T-helper 9 cell (primary cell): ENCODE results near the gene TMEM255A.

Source experiments
- DNase-seq: peaks from one replicate; pipeline ENCODE4 v3.0.0-alpha.2; 2020

The TMEM255A gene

DNA sequence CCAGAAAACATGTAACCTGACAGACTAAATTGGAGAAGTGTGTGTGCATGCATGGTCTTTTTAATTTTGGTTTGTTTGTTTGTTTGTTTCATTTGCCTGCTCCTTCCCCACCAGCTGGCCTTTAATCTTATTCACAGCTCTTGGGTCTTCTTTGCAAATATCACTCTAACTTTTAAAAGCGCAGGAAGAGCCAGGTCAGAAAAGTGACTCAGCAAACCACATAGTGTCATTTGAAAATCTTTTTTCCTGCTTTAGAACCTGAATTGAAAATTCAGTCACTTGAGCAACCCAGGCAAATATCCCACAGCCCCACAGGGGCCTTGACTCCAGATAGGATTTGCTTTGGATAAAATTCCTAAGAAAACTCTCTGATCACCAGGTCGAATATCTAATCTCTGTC lies 4.6 kb downstream of the TMEM255A start:
- DNase-seq, result no peak

DNA sequence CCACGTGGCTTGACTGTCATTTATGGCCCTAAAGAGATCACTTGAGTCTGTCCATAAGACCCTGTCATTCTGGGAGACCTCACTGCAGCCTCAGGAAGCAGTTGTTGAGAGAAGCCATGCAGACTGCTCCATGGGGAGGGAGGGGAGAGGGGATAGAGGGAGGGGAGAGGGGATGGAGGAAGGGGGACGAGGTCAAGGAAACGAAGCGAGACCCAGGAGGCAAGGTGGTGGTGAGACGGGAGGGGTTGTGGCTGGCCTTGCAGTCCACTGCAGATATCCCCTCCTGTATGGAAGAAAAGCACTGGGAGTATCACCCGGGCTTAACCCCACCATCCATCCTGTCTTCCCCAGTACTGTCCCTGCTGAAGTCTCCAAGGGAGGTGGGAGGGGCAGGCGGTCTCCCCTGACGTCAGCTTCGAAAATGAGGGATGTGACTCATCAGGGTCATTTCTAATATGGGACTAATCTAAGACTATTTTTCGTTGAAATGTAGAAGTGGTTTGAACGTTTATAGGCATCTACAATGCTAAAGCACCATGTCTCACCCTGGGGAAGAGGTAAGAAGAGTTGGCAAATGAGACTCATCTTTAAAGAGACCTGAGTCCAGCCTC lies 5.6 kb downstream of the TMEM255A start:
- DNase-seq, result no peak

DNA sequence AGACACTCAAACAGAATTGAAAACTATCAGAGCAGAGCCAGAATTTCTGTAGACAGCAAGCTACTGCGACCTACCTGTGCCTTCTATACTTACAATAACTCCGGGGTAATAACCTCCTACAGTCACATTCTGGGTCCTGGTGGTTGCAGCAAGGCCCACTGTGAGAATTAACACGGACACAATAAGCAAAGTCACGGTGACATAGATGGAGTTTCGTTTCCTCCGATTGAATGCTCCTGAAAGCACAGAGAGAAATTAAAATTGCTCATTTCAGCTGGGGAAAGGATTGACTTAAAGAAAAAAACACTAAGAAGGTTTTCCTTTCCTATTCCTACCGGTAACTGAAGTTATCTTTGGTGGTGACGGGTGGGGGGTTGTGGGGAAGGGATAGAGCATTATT lies 7.0 kb downstream of the TMEM255A start:
- DNase-seq, result no peak

DNA sequence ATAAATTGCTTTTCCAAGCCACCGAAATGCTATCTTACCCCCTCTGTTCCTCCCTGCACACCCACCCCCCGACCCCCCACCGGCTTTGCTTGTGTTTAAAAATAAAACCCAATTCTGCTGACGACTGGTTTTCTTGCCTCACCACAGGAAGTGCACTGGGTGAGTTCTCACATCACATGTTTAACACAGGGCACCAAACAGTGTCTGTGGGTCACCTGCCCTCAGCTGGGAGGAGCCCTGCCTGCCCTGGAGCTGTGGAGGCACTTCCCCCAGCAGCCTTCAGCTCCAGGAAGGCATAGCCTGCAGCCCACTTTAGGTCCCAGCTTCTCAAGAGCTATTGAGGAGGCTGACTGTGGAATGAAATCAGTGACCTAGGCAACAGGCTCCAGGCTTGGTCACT lies 8.8 kb downstream of the TMEM255A start:
- no peak for DNase-seq

DNA sequence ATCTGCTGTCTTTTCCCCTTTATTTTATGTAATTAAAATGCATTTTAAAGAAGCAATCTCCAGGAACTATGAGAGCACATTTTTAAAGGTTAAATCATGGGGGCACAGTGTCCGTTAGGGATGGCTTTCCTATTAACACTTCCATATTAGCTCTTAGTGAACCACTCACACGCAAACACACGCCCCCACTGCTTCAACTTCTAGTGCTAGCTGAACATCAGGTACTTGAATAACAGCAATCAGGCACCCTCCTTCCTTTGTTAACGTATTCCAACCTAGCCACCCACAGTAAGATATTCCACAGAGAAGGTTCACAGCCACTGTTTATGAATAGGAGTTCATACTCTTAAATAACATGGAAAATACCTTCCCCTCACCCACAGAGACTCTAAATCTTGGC lies 9.3 kb downstream of the TMEM255A start:
- DNase-seq, result no peak

DNA sequence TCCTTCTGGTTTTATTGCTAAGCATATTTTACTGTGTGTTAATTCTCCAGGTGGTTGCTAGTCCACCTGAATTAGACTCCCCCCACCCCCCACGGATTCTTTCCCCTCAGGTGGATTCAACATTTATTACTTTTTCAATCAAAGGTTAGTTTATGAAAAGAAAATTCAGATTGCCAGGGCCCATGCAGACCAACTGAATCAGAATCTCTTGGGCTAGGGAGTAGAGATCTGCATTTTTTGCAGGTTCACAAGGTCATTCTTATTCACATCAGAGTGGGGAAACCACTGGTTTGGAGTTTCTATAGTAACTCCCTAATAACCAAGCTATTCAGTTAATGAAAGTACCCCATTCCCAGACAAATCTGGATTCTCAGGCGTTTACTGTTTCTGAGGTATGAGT lies 9.8 kb downstream of the TMEM255A start:
- no peak for DNase-seq

DNA sequence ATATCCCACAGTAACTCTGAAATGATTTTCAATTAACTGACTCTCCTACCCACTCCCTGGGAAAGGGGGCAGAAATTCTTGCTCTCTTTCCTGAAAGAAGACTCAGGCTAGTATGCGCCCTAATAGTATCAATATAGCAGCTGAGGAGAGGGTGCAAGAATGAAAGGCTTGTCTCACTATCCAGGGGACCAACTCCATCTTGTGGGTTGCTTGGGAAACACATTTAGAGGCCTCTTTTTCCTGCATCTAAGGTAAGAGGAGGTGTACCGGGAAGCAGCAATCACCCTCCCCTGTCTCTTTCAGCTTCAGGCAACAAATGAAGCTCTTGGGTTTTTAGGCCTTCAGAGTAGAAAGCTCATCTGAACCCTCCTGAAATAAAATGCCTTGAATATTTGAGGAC lies 11.3 kb downstream of the TMEM255A start:
- no peak for DNase-seq

DNA sequence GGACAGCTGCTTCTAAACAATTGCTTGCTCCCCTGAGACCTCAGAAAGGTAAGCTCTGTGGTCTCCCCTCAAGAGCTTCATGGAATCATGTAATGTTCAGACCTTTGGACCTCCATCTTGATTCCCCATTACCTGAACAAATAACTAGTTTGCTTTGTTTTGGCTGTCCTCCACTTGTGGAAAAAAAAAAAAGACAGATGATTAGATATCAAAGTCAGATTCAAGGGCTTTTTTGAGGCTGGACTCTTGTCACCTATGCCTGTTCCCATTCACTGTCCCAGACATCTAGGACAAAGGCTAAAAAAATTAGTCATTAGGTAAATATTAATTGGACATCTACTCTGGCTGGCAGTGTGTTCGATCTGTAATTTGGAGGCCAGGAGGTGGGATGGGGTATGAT lies 13.3 kb downstream of the TMEM255A start:
- no peak for DNase-seq

DNA sequence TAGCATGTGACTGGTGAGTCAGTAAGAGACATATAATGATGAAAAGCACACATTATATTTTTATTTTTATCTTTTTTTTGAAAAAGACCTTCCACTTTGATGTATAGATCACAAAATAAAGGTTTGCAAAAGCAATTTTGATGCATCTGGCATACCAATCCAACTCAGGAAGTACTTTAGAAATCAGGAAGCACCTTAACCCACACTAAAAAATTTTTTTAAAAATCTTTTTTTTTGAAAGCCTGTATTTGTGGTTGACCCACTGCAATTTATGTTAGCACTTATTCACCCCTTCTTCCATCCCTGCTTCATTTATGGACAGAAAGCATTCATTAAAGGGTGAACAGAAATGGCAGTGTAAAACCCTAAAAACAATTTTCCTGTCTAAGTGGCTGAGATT lies 16.6 kb downstream of the TMEM255A start:
- DNase-seq, result no peak

DNA sequence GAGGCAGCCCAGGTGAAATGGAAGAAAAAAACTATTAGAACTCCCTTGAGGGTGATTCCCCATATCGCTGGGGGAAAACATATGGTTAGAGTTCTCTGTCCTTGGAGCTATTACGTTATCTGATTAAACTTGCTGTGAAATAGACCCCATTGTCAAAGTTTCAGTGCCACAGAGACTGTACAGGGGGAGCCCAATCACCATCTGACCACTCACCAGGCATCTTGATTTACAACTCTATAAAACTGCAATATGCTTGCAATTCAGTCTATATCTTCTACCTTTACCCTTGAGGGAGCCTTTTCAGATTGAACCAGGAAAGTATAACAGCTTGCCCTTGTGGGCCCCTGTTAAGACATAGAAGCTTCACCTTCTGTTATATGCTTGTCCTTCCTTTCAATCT lies 18.2 kb downstream of the TMEM255A start:
- DNase-seq, result no peak

DNA sequence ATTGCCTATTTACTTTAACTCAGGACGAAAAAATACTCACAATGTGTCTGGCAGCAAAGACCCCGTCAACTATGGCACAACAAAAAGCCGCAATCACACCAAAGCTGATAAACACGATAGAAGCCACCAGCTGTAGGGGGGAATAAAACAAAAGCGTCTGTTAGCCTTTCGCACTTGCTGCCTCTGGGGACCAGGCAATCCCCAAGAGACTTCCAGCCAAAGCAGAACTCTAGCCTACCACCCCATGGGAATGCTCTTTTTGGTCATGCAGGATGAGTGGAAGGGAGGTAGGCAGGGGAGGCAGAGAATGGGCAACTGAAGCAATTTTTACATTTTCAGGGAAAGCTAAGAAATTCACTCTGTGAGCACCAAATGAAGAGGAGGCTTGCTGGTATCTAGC lies 20.1 kb downstream of the TMEM255A start:
- DNase-seq, result no peak

DNA sequence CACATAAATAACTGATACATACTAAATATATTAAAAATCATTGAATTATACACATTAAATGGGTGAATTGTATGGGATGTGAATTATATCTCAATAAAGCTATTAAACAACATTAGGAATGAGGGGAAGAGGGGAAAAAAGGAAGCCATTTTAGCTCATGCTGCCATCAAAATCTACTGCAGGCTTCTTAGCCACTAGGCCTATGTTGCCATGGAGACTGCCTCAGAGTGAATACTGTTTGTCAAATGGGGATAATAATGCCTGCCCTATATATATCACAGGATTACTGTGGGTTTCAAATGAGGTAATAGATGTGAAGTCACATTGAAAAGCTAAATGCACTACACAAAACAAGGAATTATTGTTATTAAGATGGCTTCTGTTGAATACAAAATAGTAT lies 21.2 kb downstream of the TMEM255A start:
- no peak for DNase-seq

DNA sequence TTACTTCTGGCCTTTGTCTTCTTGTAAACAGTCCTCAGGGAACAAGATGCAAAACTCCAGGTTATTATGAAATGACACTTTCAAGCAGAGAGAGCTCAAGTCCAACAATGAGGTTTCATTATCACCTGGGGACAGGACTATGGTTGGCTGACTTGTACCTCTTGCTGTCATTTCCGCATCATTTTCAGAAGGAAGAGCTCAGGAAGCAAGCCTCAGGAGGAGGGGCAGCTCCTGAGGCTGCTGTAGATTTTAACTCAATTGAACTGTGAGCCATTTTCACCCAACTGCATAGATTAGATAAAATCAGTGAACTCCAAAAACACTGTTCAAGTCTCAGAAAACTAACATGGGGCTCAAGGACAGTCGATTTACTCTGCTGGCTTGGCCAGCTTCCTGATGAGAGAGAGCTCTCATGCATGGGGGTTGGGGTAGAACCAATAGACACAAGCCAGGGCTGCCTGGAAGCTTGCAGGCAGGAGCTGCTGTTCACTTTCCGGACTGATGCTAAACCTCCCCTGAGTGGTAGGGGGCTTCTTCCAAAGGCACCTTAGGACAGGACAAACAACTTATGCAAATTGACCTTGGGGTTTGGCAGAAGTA lies 23.6 kb downstream of the TMEM255A start:
- DNase-seq, result no peak

DNA sequence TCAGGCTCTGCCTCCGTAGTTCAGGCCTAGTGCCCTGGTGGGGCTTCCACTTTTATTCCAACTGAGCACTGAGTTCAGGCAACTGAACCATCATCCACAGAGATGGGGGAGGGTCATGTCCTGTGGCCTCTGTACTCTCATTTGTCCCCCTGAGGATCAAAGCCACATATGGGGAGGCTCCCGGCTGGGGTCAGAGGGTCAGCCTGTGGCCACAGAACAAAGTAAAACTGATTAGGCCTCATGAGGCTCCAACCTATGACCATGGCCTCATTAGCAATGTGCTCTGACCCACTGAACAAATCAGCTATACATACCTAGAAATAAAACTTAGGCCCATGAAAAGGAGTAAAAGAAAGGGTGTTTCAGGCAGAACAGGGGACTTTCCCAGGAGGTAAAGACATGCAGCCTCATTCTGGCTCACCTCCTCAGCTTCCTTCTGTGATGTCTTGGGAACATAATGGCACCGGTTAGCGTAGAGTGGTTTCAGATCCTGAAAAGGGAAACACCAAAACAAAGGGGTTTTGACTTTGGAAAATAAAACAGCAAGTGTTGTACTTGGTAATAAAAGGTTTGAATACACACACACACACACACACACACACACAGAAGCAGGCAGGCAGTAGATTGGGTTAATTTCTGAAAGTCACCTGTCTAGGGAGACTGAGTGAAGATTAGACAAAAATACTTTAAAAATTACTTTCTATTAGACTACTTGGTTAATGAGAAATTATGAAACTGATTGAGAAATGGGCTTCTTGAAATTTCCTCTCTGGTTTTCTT lies 24.3 kb downstream of the TMEM255A start:
- no peak for DNase-seq

DNA sequence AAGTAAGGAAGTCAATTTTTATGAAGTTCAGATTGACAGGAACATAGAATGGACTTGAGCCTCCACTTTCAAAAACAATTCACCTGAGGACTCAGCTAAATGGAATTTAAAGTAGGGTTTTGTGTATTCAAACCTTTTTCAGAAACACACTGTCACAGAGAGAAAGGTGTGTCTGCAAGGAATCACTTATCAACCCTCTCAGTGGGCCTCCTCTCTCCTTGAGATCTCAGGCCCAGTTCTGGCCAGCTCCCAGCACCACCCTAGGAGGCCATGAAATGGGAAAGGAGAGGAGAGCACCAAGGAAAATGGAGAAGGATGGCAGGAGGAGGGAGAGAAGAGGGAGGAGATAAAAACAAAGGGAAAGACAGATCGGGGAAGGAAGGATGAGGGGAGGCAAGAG lies 28.6 kb downstream of the TMEM255A start:
- DNase-seq, result no peak

DNA sequence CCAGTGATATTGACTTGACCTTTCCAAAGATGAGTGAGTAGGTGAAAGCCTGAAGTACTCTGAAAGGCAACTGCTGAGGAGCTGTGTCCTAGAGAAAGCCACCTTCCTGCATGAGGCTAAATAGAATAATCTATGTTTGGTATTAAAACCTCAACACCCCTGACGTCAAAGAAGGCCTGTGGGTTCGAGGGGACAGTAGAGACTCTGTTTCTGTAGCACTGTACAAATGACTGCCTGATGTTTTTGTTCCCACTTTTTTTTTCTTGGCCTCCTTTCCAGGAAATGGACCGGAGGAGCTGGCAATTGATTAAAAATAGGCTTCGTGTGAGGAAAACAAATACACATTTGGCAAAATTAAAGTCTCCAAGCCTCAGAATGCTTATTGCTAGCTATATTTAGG lies 29.5 kb downstream of the TMEM255A start:
- no peak for DNase-seq

DNA sequence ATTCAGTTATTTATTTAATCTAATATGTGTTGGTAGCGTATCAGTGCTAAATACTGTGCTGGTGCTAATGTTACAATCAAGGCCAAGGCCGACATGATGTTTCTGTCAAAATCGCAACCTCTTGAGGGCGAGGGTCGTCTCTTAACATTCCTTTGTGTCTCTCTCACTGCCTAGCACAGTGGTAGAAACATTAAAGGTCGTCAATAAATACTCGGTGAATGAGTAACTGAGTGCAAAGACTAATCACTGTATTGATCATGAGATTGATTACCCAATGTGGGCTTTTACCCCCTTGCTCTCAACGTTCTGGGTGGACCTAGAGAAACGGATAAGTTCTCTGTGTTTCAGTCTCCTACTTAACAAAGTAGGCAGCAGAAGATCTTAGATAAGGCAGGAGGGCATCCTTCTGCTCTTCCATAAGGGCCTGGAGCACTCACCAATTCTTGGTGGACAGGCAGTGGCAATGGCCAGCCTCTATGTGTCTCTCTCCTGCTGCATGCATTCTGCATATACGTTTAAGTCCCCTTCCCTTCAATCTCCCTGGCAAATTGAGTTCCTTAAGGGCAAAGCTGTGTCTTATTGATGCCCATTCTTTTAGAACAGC lies 30.1 kb downstream of the TMEM255A start:
- no peak for DNase-seq

DNA sequence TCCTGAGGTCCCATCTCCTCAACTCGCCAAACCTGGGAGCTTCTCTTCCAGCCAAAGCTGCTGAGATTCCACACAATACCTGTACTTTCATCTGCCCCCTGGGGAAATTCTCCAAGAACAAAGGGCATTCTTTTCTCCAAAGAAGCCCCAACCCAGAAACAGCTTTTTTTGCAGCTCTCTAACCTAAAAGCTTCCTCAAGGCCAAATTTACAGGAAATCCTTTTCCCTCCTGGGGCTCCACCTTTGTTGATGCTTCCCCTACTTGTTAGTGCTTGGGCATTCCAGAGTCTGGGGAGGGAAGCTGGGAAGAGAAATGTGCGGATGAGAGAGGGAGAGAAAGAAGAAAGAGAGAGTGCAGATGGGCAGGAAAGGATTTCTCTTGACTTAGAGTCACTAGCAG lies 36.3 kb downstream of the TMEM255A start:
- no peak for DNase-seq

DNA sequence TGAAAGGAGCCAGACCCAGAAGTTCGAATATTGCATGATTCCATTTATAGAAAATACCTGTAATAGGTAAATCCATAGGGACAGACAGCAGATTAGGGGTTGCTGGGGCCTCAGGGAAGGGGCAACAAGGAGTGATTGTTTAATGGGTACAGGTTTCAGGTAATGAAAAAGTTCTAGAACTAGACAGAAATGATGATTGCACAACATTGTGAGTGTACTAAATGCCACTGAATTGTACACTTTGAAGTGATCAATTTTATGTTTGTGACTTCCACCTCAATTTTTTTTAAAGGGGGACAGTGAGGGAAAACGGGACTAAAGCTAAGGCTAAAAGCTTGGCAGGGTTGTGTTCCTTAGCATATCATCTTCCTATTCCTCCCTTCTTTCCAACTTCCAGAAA lies 37.1 kb downstream of the TMEM255A start:
- DNase-seq, result no peak

DNA sequence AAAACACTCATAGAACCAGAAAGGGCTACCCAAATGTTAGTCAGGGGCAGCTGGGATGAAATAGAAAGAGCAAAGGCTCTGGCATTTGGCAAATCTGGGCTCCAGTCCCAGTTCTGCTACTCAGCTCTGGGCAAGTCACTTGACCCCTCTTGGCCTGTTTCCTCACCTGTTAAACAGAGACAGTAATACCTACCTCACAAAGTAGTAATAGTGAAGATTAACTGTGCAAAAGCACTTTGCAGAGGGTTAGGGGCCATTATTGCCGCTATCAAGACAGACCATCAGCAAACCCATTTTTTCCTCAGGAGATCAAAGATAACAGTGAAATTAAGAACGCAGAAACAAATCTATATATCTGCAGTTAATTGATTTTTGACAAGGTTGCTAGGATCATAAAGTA lies 40.0 kb downstream of the TMEM255A start:
- DNase-seq, result no peak

DNA sequence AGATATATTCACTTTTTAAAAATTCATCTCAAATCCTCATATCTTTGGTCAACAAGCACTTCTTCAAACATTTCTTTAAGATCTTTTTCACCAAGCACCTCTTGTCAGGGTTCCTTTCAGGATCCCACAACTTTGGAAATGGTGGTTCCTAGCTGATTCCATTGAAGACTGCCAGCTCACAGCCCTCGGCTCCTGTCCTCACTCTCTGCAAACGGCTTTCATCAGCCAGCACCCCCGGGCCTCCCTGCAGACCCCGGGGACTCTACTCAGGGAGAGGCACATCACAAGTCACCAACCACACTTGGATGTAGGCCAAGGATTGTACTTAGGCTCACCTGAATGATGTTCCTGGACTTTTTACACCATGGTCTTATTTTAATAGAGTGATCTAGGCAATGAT lies 40.7 kb downstream of the TMEM255A start:
- no peak for DNase-seq

DNA sequence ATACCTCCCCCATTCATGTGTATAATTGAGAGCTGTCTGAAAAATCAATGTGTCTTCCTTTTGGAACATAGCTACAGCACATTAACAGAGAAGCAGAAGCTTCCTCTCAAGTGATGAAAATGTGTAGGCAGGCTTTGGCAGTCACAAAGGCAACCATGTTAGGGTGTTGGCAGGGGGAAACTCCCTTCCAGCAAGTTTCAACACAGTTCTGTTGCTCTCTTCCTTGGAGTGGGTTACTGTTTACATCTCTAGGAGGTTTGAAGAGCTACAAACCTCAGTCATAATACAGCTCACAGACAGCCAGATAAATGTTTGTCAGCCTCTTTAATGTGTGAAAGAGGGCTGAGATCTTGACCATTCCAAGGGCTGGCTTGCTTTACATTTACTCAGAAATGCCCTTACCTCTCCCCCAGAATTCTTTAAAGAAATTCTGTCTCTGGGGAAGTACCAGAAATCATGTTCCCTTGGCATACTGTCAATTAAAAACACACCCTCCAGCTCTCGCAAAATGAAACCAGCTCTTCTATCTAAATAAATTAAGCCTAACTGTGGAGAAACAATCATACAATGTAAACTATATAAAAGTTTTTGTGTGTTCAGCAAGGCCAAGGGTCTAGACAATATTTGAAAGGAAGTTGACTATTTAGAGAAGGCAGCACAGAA lies 41.8 kb downstream of the TMEM255A start:
- DNase-seq, result no peak

DNA sequence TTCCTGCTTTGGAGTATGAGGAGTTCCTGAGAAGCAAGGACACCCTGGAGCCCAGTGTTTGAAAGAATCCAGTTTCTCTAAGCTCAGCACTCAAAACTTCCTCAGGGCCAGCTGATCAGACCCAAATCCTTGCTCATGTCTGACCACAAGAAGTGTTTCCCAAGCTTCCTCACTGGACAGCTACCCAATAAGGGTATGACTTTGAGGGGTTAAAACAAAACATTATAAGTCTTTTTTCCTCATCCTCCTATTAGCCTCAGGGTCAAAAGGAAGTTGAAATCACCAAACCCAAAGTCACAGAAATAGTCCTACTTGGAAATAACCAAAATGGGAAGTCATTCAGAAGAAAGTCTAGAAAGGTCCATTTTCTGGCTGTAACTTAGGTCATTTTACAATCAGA lies 46.9 kb downstream of the TMEM255A start:
- DNase-seq, result no peak
